Liver (tissue), 3 donors: Measurements from ENCODE around the gene ARHGEF25.

Experiments
- FOXA1 ChIP-seq: IDR thresholded peaks from 2 replicates; pipeline ENCODE4 v1.6.1; 2016; ENCODE audit warnings: antibody characterized with exemption
- GABPA ChIP-seq, 2 donors: IDR thresholded peaks in 1 of 2; conservative IDR thresholded peaks in 1 of 2; 2 replicates each; pipeline ENCODE4 v1.6.1; 2016; ENCODE audit warnings: antibody characterized with exemption in 2 of 2, mild to moderate bottlenecking in 1 of 2, moderate library complexity in 1 of 2
- JUND ChIP-seq, 2 donors: IDR thresholded peaks; 2 replicates each; pipeline ENCODE4 v1.6.1; 2016; ENCODE audit warnings: antibody characterized with exemption in 2 of 2
- TAF1 ChIP-seq: conservative IDR thresholded peaks from 2 replicates; pipeline ENCODE4 v1.6.1; 2016; ENCODE audit warnings: antibody characterized with exemption, mild to moderate bottlenecking
- TF ChIP-seq, protein P1 (sequence below): IDR thresholded peaks from 2 replicates; pipeline ENCODE4 v1.6.1; 2016; ENCODE audit warnings: antibody characterized with exemption
- TF ChIP-seq, protein P2 (sequence below): fragments of 150-350 bp; IDR thresholded peaks from 2 replicates; pipeline ENCODE4 v1.5.1; 2017; ENCODE audit warnings: improper control_type of control experiment, low read depth, low read length; ENCODE audit not compliant: missing input control
- TF ChIP-seq, protein P3 (sequence below): IDR thresholded peaks from 2 replicates; pipeline ENCODE4 v1.6.1; 2016; ENCODE audit warnings: antibody characterized with exemption, mild to moderate bottlenecking
- donor health status: healthy.
- donor health status: healthy.

DNA sequence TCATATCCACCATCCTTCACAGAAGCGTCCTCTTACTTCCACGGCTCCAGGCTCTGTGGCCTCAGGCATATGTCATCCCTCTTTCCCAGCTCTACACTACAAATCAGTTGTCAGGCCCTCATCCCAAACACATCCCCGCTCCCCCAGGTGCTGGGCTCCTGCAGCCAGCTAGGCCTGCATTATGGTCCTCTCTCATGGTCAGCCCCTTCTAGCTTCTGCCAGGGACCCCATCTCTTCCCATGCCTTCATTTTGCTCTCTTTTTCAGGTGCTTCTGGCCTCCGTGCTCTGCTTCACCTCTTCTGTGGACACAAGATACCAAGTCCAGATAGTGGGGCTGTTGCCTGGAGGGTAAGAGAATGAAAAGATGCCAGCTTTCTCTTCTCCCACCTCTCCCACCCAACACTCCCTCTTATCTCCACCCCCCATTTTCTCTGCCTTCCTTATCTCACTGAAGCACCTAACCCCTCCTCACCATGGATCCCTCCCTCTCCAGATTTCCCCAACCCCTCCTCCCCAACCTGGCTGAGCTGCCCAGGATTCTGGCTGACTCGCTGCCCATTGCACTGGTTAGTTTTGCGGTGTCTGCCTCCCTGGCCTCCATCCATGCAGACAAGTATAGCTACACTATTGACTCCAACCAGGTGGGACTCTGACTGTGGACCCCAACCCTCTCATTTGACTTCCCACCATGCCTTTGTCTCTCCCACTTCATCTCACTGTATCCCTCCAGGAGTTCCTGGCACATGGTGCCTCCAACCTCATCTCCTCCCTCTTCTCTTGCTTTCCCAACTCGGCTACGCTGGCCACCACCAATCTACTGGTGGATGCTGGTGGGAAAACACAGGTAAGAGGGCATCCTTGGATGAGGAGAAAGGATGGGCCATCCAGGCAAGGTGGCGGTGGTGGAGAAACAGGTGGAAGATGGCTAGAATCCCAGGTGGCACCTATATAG lies 11.3 kb downstream of the ARHGEF25 start:
- TF ChIP-seq, protein P1, sequence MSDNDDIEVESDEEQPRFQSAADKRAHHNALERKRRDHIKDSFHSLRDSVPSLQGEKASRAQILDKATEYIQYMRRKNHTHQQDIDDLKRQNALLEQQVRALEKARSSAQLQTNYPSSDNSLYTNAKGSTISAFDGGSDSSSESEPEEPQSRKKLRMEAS: no peak
- TF ChIP-seq TAF1 (no peak), GABPA (IDR thresholded peaks at IDR 0.05 in 1 of 2, conservative IDR thresholded peaks at IDR 0.05 in 1 of 2) (no peak), FOXA1 (no peak), JUND (IDR thresholded peaks at IDR 0.05) (no peak)
- TF ChIP-seq, protein P2, sequence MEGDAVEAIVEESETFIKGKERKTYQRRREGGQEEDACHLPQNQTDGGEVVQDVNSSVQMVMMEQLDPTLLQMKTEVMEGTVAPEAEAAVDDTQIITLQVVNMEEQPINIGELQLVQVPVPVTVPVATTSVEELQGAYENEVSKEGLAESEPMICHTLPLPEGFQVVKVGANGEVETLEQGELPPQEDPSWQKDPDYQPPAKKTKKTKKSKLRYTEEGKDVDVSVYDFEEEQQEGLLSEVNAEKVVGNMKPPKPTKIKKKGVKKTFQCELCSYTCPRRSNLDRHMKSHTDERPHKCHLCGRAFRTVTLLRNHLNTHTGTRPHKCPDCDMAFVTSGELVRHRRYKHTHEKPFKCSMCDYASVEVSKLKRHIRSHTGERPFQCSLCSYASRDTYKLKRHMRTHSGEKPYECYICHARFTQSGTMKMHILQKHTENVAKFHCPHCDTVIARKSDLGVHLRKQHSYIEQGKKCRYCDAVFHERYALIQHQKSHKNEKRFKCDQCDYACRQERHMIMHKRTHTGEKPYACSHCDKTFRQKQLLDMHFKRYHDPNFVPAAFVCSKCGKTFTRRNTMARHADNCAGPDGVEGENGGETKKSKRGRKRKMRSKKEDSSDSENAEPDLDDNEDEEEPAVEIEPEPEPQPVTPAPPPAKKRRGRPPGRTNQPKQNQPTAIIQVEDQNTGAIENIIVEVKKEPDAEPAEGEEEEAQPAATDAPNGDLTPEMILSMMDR: no peak
- TF ChIP-seq, protein P3, sequence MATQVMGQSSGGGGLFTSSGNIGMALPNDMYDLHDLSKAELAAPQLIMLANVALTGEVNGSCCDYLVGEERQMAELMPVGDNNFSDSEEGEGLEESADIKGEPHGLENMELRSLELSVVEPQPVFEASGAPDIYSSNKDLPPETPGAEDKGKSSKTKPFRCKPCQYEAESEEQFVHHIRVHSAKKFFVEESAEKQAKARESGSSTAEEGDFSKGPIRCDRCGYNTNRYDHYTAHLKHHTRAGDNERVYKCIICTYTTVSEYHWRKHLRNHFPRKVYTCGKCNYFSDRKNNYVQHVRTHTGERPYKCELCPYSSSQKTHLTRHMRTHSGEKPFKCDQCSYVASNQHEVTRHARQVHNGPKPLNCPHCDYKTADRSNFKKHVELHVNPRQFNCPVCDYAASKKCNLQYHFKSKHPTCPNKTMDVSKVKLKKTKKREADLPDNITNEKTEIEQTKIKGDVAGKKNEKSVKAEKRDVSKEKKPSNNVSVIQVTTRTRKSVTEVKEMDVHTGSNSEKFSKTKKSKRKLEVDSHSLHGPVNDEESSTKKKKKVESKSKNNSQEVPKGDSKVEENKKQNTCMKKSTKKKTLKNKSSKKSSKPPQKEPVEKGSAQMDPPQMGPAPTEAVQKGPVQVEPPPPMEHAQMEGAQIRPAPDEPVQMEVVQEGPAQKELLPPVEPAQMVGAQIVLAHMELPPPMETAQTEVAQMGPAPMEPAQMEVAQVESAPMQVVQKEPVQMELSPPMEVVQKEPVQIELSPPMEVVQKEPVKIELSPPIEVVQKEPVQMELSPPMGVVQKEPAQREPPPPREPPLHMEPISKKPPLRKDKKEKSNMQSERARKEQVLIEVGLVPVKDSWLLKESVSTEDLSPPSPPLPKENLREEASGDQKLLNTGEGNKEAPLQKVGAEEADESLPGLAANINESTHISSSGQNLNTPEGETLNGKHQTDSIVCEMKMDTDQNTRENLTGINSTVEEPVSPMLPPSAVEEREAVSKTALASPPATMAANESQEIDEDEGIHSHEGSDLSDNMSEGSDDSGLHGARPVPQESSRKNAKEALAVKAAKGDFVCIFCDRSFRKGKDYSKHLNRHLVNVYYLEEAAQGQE: no peak
